Activated naive CD8-positive, alpha-beta T cell (primary cell): Measurements from ENCODE around the gene ZNF621.
A peak's percentile ranks its signal among the peaks of the same experiment; 100 is the strongest.

Experiments used
- H3K27ac Mint-ChIP-seq: one replicate; pipeline ENCODE4 v1.8.0; 2021; ENCODE audit warnings: mixed read lengths
- H3K27me3 Mint-ChIP-seq: one replicate; pipeline ENCODE4 v1.8.0; 2021; ENCODE audit warnings: mixed read lengths
- H3K36me3 Mint-ChIP-seq: one replicate; pipeline ENCODE4 v1.8.0; 2021; ENCODE audit warnings: mixed read lengths
- H3K4me1 Mint-ChIP-seq: one replicate; pipeline ENCODE4 v1.8.0; 2021; ENCODE audit warnings: low read depth, mixed read lengths
- H3K4me3 Mint-ChIP-seq: one replicate; pipeline ENCODE4 v1.8.0; 2021; ENCODE audit warnings: mild to moderate bottlenecking, mixed read lengths
- H3K9me3 Mint-ChIP-seq: one replicate; pipeline ENCODE4 v1.8.0; 2021; ENCODE audit warnings: low read depth, mixed read lengths

The ZNF621 gene

DNA sequence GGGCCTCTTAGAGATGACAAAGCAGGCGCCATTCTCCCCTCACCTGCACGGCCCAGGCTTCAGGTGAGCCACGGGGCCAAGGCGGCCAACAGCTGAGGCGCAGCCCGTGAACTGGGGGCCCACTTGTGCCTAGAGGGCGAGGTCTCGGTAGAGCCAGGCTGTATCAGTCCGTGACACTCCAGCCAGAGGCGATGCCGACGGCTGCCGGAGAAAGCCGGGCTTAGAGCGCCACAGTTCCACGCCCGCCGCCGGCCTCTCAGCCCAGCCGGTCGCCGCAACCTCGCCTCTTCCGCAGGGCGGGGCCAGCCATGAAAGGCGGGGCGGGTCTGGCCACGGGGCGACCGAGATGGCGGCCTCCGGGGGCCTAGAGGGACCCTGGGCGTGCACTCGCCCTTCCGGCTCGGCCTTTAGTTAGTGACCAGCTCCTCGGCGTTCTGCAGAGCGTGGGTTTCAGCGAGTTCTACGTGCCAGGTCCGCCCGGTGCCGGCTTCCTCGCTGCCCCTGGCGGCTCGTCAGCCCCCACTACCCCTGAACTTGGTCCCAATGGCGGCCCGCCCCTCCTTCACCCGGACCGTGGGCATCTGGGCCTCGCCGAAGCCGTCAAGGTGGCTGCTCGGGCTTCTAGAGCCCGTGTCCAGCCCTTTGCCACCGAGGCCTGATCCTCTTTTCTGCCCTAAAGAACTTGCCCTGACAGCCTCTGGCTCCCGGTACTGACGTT, at the start of gene ZNF621:
Gene ZNF621, plus strand, starts transcription at position 393 of the 718 bp plus-strand sequence. CDS start 881 bp downstream, outside the sequence.
- peaks cover 19% of the 10 kb centered on the region for H3K36me3 Mint-ChIP-seq
- H3K27me3 Mint-ChIP-seq = no peaks in the 10 kb centered on the region

DNA sequence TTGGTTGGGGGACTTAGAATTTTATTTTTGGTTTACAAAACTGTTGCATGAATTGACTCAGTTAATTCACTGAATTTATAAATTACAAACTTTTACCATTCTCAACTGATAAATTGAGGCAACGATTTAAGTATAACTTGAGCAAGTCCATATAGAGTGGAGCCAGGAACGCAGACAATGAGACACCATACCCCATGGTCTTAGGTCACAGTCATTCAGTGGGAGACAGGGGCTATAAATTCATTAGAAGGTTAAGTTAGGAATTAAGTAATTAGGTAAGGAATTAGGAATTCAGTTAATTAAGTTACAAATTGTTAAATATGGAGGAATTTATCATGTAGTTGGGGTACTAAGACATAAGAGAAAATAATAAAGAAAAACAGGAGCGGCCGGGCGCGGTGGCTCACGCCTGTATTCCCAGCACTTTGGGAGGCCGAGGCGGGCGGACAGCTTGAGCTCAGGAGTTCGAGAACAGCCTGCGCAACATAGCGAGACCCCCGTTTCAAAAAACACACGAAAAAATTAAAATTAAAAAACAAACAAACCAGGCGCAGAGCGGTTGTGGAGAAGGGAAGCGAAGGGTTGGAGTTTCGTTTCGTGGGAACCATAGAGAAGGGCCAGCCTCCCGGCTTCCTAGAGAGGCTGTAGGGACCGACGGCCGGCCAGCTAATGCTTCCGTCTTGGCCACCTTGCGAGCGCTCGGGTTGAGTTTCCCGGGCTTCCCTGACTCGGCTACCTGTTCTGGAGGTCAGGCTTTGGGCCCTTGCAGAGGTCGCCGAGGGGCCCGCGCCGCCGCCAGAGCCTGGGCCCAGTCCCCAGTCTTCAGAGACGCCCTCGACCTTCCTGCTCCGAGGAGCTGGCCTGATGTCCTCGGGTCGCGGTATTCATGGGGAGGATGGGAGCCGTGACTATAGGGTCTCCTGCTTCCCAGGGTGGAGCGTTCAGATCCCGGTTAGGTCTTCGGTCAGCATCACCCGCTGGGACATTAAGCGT, 48.0 kb upstream of the ZNF621 start, which contains the start of gene ZNF619:
Gene ZNF619, plus strand, starts transcription at position 645 of the 993 bp plus-strand sequence. CDS start 858 bp downstream, outside the sequence.
- Mint-ChIP-seq H3K9me3 (no peaks in the 10 kb centered on the region), H3K36me3 (peaks cover 12% of the 10 kb centered on the region), H3K27me3 (no peaks in the 10 kb centered on the region), H3K27ac (peak within 1 kb of the TSS; percentile 90), H3K4me1 (peaks cover 21% of the 10 kb centered on the region), H3K4me3 (peak within 1 kb of the TSS; percentile 90)

More for the DNA sequence above, at the start of gene ZNF621:
- H3K4me1 Mint-ChIP-seq = peaks cover 32% of the 10 kb centered on the region
- H3K27ac Mint-ChIP-seq = peak within 1 kb of the TSS; percentile 96
- H3K4me3 Mint-ChIP-seq = peak within 1 kb of the TSS; percentile 97
- H3K9me3 Mint-ChIP-seq = no peaks in the 10 kb centered on the region

DNA sequence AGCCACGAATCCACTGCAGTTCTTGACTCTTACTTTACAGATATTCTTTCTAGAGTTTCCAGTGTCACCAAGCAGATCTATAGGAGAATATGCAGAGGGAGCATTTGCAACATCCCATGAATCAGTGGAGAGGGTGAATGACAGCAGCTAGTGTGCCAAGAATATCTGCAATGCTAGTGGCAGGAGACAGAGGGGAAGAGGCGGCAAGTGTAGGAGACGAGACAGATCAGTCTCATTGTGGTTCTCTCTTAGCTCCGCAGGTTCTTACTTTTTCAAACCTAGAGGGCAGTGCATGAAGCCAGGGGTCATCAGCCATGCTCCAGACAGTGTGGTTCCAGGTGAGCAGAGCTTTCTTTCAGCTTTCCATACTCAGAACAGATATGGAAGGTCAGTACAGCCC, 47.1 kb upstream of the ZNF621 start:
- Mint-ChIP-seq H3K4me1 (peaks cover 28% of the 10 kb centered on the region), H3K4me3 (peak overlapping the region; percentile 90), H3K27ac (peak overlapping the region; percentile 90), H3K36me3 (peaks cover 17% of the 10 kb centered on the region), H3K9me3 (no peaks in the 10 kb centered on the region), H3K27me3 (no peaks in the 10 kb centered on the region)

DNA sequence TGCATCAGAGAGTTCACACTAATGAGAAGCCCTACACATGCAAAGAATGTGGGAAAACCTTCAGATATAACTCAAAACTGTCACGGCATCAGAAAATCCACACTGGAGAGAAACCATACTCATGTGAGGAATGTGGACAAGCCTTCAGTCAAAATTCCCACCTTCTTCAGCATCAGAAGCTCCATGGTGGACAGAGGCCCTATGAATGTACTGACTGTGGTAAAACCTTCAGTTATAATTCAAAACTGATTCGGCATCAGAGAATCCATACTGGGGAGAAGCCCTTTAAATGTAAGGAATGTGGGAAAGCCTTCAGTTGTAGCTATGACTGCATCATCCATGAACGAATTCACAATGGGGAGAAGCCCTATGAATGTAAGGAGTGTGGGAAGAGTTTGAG, 37.6 kb upstream of the ZNF621 start:
- no peak overlapping the region for H3K4me3 Mint-ChIP-seq
- H3K27ac Mint-ChIP-seq = no peak overlapping the region

DNA sequence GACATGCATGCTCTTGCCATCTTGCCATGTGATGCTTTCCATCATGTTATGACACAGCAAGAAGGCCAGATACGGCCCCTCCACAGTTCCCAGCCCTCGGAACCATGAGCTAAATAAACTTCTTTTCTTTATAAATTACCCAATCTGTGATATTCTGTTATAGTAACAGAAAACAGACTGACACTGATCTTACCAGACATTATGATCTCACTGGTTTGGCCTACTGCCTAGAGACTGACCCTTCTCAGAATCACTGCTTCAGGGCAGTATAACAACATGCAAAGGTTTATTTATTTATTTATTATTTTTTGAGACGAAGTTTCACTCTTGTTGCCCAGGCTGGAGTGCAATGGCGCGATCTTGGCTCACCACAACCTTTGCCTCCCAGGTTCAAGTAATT, 33.8 kb upstream of the ZNF621 start:
- no peaks in the 10 kb centered on the region for H3K27me3 Mint-ChIP-seq
- H3K36me3 Mint-ChIP-seq = peaks cover 26% of the 10 kb centered on the region
- H3K9me3 Mint-ChIP-seq = peaks cover 15% of the 10 kb centered on the region
- H3K4me1 Mint-ChIP-seq = no peaks in the 10 kb centered on the region
- H3K27ac Mint-ChIP-seq = no peak overlapping the region
- no peak overlapping the region for H3K4me3 Mint-ChIP-seq

More for the DNA sequence above, 37.6 kb upstream of the ZNF621 start:
- Mint-ChIP-seq H3K27me3 (no peaks in the 10 kb centered on the region), H3K36me3 (peaks cover 35% of the 10 kb centered on the region), H3K9me3 (peaks cover 15% of the 10 kb centered on the region), H3K4me1 (peaks cover 8% of the 10 kb centered on the region)

DNA sequence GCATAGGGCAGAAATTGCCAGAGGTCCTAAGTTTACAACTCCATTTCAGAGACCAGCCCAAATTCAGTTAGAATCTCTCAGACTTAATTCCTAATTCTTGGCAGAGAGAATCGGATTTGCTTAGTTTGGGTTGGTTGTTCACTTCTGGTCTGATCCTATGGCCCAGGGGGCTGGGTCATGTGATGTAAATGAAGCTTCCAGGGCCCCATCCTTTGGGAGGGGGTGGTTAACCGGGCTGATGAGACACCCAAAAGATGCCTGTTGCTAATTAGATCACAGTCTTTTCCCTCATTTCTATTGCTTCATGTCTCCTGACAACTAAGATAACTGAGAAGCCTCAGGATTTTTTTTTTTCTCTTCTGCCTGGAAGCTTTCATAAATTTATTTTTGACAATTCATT, 30.1 kb upstream of the ZNF621 start:
- no peaks in the 10 kb centered on the region for H3K9me3 Mint-ChIP-seq
- no peak overlapping the region for H3K27ac Mint-ChIP-seq
- H3K27me3 Mint-ChIP-seq = no peaks in the 10 kb centered on the region
- no peak overlapping the region for H3K4me3 Mint-ChIP-seq
- peaks cover 5% of the 10 kb centered on the region for H3K36me3 Mint-ChIP-seq
- no peaks in the 10 kb centered on the region for H3K4me1 Mint-ChIP-seq

DNA sequence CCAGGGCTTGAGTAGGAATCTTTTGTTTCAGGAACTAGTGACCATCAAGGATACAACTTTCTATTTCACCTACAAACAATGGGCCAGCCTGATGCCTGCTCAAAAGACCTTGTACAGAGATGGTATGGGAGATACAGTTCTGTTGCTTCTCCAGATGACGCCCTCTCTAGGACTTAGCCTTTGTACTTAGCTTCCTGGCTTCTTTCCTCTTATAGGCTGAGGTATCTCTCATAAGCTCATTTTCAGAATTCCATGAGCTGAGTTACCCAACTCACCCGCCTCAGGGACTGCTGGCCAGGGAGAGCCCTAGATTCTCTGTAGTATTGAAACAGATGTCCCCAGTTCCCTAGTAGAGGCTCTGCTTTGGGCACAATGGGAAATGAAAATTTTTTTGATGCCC, 27.5 kb upstream of the ZNF621 start:
- H3K36me3 Mint-ChIP-seq = no peaks in the 10 kb centered on the region
- no peaks in the 10 kb centered on the region for H3K4me1 Mint-ChIP-seq
- H3K27me3 Mint-ChIP-seq = no peaks in the 10 kb centered on the region
- no peak overlapping the region for H3K27ac Mint-ChIP-seq
- H3K4me3 Mint-ChIP-seq = no peak overlapping the region
- H3K9me3 Mint-ChIP-seq = no peaks in the 10 kb centered on the region

DNA sequence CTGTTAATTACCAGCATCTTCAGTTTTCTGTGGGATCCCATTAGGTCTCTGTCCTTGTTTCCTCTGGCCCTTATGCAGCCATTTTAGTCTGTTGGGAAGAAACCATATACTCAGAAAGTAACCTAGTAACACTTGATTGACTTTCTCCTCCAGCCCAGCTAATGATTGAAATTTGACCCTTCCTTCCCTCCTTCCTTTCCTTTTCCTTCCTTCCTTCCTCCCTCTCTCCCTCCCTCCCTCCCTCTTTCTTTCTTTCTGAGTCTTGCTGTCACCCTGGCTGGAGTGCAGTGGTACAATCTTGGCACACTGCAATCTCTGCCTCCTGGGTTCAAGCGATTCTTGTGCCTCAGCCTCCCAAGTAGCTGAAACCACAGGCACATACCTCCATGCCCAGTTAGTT, 24.8 kb upstream of the ZNF621 start:
- no peak overlapping the region for H3K27ac Mint-ChIP-seq
- H3K4me3 Mint-ChIP-seq = no peak overlapping the region

DNA sequence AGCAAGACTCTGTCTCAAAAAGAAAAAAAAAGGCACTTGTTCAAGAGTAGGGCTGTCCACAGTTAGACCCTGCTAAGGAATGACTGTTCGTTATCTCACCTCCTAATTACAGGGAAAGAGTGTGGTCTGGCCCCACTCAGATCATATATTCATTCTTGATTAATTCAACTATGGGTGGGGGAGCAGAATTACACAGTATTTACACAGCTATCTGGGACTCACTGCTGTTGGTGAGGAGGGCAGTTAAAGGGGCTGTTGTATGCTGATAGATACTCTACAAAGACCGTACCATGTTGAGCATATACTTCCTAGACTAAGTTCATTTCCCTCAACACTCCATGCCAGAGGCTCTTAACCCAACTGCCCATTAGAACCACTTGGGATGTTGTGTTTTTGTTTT, 22.7 kb upstream of the ZNF621 start:
- peaks cover 21% of the 10 kb centered on the region for H3K4me1 Mint-ChIP-seq
- no peaks in the 10 kb centered on the region for H3K36me3 Mint-ChIP-seq
- H3K9me3 Mint-ChIP-seq = no peaks in the 10 kb centered on the region
- H3K4me3 Mint-ChIP-seq = no peak overlapping the region
- no peak overlapping the region for H3K27ac Mint-ChIP-seq
- H3K27me3 Mint-ChIP-seq = no peaks in the 10 kb centered on the region

More for the DNA sequence above, 24.8 kb upstream of the ZNF621 start:
- Mint-ChIP-seq H3K9me3 (no peaks in the 10 kb centered on the region), H3K4me1 (peaks cover 5% of the 10 kb centered on the region), H3K27me3 (no peaks in the 10 kb centered on the region), H3K36me3 (no peaks in the 10 kb centered on the region)

DNA sequence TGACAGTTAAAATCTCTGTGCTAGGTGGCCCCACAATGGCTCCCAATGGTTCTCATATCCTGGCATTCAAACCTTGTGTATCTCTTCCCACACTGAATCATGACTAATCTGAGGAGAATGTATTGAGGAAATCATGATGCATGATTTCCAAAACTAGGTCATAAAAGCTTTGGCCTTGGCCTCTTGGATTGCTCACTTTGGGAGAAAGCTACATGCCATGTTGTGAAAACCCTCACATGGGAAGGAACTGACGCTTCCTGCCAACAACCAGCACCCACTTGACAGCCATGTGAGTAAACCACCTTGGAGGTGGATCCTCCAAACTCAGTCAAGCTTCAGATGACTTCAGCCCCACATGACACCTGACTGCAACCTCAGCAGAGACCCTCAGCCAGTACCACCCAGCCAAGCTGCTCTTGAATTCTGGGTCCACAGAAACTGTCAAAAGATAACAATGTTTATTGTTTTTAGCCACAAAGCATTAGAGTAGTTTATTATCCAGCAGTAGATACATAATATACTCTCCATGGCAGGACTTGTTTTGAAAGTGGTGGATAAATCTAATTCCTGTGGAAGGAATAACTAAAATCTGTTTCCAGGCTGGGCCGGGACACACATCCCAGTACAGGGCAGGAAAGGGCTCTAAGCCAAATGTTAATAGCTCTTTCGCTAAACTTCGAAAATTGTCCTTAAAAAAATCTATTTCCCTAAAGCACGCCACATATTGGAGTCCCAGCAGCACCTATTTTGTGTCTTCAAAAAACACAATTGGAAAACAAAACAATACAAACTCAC, 19.9 kb upstream of the ZNF621 start:
- H3K36me3 Mint-ChIP-seq = no peaks in the 10 kb centered on the region
- H3K4me1 Mint-ChIP-seq = peaks cover 21% of the 10 kb centered on the region
- no peaks in the 10 kb centered on the region for H3K27me3 Mint-ChIP-seq
- H3K9me3 Mint-ChIP-seq = no peaks in the 10 kb centered on the region
- H3K4me3 Mint-ChIP-seq = peak overlapping the region; percentile 91
- no peak overlapping the region for H3K27ac Mint-ChIP-seq

DNA sequence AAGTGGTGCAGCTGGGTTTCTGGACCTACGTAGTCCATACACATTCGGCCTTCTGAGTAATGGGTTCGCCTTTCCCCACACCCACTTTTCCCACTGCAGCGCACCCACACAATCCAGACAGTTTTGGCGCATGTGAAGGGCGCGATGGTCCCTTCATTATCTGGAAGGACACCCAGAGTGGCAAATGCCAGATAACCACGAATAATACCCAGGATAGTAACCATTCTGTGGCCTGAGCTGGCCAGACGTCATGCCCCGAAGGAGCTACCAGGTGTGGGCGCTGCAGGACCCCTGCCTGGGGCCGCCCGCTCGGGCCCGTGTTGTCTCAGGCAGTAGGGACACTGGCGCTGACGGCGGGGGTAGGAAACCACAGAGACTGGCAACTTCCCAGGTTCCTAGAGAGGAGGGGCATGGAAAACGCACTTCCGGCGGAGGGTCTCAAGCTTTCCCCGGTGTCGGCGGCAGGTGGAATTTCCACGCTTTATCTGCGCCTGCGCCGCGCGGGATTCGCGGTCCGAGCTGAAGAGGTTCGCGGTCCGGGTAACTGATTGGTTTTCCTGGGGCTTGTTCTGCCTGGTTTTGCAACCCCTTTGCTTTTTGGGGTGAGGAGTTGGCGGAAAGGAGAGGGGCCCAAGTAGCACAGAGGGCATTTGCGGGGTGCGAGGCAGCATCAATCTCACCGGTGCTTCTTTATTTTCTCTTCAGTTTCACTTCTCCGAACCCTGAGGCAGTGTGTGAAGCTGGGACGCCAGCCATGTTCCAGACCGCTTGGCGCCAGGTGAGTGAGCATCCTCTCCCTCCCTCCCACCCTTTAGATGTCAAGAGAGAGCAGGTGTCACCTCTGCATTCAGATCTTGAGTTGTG, 18.9 kb upstream of the ZNF621 start, which contains the start of gene ZNF620:
Gene ZNF620, plus strand, starts transcription at position 441 of the 864 bp plus-strand sequence. Its CDS starts 314 bp downstream, at position 755.
- H3K4me3 Mint-ChIP-seq = peak within 1 kb of the TSS; percentile 91
- no peaks in the 10 kb centered on the region for H3K9me3 Mint-ChIP-seq
- peaks cover 3% of the 10 kb centered on the region for H3K36me3 Mint-ChIP-seq
- H3K4me1 Mint-ChIP-seq = peaks cover 21% of the 10 kb centered on the region
- H3K27ac Mint-ChIP-seq = peak within 1 kb of the TSS; percentile 68
- H3K27me3 Mint-ChIP-seq = no peaks in the 10 kb centered on the region

DNA sequence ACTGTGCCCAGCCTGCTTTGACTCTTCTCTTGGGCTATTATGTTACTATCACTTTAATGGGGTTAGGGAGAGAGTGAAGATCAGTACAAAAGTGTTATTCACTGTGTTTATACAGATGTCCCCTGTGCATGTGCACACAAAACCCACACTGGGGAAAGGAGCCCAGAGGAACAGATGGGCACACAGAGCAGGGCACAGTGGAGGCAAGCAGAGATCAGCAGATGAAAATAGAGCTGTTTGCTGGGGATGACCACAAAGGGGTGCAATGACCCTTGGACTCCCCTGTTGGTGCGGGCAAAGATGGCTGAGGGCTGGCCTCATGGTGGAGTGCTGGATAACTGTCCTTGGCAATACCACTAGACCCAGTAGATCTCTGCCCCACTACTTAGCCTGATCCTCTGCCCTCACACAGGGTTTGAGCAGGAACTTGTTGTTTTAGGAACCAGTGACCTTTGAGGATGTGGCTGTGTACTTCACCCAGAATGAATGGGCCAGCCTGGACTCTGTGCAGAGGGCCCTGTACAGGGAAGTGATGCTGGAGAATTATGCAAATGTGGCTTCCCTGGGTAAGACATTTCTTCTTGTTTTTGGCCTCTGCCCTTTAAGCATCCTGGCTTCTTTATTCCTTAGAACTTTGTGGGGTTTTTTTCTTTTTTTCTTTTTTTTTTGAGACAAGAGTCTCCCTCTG, 13.6 kb upstream of the ZNF621 start:
- peaks cover 22% of the 10 kb centered on the region for H3K36me3 Mint-ChIP-seq
- H3K9me3 Mint-ChIP-seq = no peaks in the 10 kb centered on the region
- H3K27ac Mint-ChIP-seq = no peak overlapping the region
- H3K4me3 Mint-ChIP-seq = no peak overlapping the region
- H3K4me1 Mint-ChIP-seq = peaks cover 7% of the 10 kb centered on the region
- no peaks in the 10 kb centered on the region for H3K27me3 Mint-ChIP-seq

DNA sequence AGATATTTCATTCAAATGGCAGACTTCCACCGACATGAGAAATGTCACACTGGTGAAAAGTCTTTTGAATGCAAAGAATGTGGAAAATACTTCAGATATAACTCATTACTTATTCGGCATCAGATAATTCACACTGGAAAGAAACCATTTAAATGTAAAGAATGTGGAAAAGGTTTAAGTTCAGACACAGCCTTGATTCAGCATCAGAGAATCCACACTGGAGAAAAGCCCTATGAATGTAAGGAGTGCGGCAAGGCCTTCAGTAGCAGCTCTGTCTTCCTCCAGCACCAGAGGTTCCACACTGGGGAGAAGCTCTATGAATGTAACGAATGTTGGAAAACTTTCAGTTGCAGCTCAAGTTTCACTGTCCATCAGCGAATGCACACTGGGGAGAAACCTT, 8.6 kb upstream of the ZNF621 start:
- H3K4me3 Mint-ChIP-seq = no peak overlapping the region

More for the DNA sequence above, 8.6 kb upstream of the ZNF621 start:
- H3K4me1 Mint-ChIP-seq = no peaks in the 10 kb centered on the region
- H3K27me3 Mint-ChIP-seq = no peaks in the 10 kb centered on the region
- peak overlapping the region; percentile 50 for H3K27ac Mint-ChIP-seq
- no peaks in the 10 kb centered on the region for H3K9me3 Mint-ChIP-seq
- H3K36me3 Mint-ChIP-seq = peaks cover 25% of the 10 kb centered on the region
